GM18861 (cell line): Measurements from ENCODE around the gene VDAC1.
"Not testable (repeated sequence)": the region's sequence is repeated elsewhere in the genome, so short reads cannot be mapped to it uniquely, and the experiment has no call there.

Experiments
- ATAC-seq: cut with Tn5 transposase; IDR thresholded peaks from one replicate; pipeline ENCODE4 v1.9.1; 2021; ENCODE audit not compliant: unreplicated experiment

Gene VDAC1

DNA sequence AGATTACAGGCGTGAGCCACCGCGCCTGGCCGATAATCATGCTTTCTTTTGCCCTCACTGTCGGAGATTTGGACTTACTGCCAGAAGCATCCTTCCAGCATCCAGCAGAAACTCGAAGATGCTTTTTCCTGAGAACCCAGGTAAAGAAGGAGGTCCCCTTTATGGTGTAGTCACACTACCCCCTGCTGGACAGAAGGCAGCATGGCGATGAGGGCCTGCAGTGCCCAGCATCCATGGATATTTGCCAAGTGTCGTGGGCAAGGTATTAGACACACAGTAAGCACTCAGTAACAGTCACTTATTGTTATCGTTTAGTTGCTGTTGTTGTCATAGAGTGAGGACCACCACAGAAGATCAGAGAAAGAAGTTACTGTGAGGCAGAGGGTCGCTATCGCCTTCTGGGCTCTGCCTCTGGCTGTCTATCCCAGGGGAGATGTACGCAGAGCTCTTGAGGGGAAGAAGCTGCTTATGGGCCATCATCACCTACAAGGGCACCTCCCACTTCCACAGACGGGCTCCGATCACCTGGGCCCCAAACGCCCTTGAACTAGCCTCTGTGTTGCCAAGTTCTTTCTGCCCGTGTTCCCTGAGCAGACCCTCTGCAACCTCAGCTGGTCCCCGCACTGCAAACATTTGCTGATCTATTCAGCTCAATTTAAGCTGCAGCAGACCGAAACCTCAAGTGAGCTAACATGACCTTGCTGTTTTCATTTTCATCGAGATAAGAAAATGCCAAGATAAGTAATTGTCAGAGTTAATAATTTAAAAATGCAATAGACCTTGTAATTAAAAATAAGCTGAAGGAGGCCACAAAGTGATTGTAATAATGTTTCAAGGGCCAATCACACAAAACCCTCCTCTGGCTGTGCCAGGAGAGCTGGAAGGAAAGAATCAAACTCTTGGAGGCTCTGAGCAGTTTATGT lies 60.3 kb downstream of the VDAC1 start:
- no peak for ATAC-seq

DNA sequence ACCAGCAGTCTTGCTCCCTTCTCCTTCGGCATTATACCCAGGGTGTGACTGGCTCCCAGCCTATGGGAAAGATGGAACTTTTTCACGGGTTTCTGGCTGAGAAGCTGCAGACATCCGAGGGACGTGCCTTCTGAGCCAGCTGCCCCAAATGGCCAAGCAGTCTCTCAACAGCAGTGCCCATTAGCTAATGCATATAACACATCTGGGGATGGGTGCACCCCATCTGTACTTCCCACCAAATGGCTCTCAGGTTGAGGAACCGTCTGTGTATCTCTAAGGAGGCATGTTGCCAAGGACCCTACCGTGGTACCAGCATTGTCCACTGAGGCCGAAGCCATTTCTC lies 61.3 kb downstream of the VDAC1 start:
- ATAC-seq: no peak

DNA sequence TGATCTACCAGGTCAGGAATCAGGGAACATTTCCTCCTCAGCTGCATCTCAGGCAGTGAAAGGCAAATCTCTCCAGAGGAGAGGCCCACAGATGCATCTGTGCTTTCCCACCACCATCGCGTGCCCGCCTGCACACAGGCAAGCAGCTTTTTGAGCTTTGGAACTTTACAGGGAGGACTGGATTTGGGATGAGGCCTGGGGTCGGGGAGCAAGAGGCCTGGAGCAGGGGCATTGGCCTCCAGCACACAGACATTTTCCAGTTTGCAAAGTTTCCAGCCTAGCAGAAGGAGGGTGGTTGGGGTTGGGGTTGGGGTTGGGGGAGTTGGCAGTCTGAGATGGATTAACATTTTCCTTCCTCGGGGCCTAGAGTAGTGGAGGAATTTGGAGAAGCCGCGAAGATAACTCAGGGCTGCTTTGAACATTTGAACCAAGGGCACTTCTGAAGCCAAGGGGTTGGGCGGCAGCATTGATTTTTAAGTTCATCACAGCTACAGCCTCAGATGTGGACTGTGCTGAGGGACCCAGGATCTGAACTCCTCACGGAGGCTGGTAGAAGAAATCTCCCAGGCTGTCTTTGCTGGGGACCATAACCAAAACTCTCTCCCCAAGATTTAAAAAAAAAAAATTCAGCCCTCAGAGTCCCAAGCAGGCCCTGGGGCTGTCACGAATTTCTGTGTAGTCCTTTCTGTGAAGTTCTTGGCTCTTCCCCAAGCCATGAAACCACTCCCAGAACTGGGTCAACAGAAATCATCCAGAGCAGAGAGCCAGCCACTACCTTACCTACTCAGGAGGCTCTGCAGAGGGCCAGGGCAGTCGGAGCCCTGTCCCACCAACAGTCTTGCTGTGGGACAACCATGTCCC lies 61.9 kb downstream of the VDAC1 start:
- no peak for ATAC-seq

DNA sequence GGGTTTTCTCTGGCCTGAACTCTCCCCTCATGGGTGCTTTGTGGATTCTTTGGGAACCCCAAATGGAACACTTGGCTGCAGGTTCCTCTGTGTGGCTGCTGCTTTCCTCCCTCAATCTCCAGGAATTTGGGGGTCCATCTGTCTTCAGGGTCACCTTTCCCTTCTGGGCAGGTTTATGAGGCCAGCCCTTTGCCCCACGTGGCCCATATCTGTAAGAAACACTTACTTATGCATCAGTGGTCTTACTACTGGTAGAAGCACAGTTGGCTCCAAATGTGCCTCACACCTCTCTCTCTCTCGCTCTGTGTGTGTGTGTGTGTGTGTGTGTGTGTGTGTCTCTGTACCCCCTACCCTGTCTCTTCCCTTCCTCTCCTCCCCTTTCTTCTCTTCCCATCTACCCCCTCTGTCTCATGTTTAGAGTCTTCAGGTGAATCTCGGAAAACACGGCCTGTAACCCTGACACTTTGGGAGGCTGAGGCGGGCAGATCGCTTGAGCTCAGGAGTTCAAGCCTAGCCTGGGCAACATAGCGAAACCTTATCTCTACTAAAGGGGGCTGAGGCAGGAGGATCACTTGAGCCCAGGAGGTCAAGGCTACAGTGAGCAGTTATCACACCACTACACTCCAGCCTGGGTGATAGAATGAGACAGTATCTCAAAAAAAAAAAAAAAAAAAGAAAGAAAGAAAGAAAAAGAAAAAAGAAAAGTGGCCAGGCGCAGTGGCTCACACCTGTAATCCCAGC lies 63.1 kb downstream of the VDAC1 start:
- ATAC-seq: no peak

DNA sequence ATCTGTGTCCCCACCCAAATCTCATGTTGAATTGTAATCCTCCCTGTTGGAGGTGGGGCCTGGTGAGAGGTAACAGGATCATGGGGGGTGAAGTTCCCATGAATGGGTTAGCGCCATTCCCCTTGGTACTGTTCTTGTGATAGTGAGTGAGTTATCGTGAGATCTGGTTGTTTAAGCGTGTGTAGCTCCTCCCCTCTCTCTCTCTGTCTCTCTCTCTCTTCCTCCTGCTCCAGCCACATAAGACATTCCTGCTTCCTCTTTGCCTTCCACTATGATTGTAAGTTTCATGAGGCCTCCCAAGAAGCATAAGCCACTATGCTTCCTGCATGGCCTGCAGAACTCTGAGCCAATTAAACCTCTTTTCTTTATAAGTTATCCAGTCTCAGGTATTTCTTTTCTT lies 65.1 kb downstream of the VDAC1 start:
- no peak for ATAC-seq

DNA sequence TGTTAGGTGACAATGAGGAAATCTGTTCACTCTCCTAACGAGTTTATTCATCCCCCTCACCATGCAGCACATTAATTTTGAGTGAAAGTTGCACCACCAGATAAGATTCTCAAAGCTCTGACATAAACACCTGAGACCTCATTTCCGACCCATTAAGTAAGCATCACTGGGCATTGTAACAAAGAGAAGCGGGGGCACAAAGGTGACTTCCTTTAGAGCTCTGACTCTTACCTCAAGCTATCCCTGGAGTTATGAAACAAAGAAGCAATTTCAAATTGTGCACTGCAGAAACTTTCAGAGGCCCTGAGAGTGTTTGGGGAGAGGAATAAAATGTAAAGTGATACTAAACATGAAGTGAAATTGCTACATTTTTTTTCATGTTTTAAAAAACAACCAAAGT lies 65.8 kb downstream of the VDAC1 start:
- peak; percentile 31 for ATAC-seq

DNA sequence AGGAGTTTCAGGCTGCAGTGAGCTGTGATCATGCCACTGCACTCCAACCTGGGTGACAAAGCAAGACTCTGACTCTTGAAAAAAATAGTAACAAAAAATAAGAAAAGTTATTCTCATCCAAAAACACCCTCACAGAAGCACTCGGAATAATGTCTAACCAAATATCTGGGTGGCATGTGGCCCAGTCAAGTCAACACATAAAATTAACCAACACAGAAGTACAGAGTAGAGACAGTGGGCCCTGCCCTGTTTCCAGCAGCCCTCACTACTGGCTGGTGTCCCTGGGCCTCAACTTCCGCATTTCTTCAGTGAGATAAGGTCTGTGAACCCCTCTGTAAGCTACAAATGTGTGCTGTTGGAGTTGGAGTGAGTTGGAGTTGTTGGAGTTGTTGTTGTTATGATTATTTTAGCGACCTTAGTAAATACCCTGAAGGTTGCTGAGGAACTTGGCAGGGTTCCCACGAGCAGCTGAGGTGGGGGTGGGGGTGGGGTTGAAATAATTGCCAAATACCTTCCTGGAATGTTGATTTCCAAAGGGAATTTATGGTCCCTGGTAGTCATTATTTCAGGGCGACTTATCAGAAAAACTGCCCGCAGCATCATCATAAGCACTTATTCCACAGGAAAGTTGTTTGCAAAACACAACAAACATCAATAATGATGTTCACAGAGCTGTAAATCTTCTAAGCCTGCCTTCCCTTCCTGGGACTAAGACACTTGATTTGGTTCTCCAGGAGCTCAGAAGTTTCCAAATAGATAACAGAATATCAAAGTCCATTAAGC lies 66.5 kb downstream of the VDAC1 start:
- no peak for ATAC-seq

DNA sequence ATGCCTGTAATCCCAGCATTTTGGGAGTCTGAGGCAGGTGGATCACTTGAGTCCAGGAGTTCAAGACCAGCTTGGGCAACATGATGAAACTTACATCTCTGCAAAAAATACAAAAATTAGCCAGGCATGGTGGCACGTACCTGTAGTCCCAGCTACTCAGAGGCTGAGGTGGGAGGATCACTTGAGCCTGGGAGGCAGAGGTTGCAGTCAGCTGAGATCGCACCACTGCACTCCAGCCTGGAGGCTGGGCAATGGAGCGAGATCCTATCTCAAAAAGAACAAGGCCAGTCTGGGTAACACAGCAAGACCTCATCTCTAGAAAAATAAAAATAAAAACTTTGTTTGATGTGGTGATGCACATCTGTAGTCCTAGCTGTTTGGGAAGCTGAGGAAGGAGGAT lies 67.1 kb downstream of the VDAC1 start:
- not testable (repeated sequence) for ATAC-seq

DNA sequence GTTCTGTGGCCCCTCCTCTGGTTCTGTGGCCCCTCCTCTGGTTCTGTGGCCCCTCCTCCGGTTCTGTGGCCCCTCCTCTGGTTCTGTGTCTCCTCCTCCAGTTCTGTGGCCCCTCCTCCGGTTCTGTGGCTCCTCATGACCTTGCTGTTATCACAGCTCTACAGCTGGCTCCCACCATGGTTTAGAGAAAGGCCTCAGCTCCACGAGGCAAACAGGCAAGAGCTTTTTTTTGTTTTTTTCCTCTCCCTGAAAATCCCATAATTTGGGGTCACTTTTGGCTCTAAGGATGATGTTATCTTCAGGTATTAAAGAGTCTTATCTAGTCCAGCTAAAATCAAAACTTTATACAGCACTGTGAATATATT lies 68.1 kb downstream of the VDAC1 start:
- no peak for ATAC-seq

DNA sequence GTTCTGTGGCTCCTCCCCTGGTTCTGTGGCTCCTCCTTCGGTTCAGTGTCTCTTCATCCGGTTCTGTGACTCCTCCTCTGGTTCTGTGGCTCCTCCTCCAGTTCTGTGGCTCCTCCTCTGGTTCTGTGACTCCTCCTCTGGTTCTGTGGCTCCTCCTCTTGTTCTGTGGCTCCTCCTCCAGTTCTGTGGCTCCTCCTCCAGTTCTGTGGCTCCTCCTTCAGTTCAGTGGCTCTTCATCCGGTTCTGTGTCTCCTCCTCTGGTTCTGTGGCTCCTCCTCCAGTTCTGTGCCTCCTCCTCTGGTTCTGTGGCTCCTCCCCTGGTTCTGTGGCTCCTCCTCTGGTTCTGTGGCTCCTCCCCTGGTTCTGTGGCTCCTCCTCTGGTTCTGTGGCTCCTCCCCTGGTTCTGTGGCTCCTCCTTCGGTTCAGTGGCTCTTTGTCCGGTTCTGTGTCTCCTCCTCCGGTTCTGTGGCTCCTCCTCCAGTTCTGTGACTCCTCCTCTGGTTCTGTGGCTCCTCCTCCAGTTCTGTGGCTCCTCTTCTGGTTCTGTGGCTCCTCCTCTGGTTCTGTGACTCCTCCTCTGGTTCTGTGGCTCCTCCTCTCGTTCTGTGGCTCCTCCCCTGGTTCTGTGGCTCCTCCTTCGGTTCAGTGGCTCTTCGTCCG lies 68.7 kb downstream of the VDAC1 start:
- not testable (repeated sequence) for ATAC-seq

DNA sequence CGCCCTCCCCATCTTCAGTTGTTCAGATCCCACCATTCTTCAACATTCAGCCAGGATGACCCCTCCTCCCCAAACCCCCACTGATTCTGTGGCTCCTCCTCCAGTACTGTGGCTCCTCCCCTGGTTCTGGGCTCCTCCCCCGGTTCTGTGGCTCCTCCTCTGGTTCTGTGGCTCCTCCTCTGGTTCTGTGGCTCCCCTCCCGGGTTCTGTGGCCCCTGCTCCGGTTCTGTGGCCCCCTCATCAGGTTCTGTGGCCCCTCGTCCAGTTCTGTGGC lies 69.2 kb downstream of the VDAC1 start:
- ATAC-seq: no peak

DNA sequence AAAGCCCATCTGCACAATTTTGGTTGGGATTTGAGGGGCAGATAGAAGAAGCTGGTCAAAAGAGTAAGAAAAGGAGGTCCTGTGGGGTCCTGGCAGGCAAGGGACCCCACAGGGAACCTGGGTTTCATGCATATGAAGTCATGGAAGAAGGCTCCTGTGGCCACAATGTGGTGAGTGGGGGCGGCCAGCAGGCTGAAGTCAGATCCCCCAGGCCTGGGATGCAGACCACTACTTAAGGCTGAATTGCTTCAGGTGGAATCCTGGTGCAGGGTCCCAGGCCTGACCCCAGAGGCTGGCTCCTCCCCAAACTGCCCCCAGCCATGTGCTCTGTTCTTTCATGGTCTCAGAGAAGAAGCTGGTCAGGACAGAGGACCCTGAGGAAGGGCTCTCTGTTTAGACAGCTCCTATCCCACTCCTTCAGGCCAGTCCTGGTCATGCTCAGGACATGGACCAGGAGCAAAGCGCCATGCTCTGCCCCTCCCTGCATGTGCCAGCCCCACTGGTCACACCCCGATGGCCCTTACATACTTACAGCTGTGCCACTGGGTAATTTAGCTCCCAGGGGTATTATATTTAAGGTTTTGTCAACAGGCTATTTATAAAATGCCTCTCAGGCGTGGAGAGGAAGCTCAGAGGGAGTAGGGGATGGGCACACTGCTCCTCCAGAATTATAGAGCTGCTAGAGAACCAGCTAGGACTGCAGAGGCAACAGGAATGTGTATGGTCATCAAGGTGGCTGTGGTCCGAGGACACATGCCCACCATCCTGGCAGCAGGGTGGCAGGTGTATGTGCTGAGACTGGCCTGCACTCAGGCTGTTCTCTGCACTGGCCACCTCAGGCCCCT lies 69.7 kb downstream of the VDAC1 start:
- ATAC-seq: peak; percentile 60

DNA sequence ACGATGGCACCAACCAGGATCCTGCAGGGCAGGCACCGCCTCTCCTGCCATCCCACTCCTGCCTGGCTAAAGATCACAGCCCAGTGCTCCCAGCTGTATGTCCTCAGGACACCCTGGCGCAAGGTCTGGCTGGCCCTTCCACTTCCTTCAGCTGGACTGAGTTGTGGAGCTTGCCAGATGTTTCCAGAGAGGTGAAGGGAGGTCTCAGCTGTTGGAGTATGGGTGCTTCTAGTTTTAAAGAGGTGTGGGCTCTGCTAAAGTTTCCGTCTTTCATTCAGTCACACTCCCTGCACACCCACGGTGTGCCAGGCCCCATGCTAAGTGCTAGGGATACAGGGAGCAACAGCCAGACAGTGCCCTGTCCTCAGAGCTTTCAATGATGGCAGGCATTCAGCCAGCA lies 70.5 kb downstream of the VDAC1 start:
- no peak for ATAC-seq

DNA sequence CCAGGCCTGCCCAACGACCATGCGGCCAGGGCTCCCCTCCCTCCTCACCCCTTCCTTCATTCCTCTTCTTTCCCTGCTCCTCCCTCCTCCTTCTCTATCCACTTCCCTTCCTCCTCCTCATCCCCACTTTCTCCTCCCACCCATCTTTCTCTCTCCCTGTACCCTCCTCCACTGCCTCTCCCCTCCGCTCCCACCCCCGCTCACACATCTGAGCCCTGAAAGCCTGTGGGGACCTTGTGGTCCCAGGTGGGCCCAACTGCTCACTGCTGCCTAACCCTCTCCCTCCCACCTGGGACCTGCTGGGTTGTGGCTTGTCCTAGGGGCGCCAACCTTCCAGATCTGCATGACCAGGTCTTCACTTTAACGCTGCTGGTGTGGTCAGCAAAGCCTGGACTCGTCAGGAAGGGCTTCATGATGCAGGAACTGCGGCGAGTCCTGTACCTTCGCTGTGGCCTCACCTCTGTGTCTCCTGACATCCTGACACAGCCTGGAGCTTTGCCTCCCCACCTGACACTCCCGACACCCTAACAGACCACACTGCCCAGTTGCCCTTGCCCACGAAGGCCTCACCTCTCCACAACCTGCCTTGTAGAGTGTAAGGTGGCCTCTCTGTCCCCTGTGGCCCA lies 71.0 kb downstream of the VDAC1 start:
- ATAC-seq: no peak

DNA sequence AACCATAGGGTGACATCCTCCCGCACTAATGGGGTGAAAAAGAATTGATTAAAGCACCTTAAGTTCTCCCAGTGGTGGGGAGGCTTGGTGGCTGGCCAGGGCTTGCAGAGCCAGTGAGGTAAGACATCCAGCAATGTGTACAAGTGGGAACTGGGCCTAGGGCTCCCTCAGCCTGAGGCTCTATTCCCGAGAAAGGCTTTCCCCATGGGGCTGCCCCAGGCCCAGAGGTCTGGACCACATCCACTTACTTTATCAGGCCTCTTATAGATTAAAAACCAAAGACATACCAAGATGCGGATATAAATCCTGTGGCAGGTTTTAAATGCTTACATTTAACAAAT lies 71.6 kb downstream of the VDAC1 start:
- ATAC-seq: no peak

DNA sequence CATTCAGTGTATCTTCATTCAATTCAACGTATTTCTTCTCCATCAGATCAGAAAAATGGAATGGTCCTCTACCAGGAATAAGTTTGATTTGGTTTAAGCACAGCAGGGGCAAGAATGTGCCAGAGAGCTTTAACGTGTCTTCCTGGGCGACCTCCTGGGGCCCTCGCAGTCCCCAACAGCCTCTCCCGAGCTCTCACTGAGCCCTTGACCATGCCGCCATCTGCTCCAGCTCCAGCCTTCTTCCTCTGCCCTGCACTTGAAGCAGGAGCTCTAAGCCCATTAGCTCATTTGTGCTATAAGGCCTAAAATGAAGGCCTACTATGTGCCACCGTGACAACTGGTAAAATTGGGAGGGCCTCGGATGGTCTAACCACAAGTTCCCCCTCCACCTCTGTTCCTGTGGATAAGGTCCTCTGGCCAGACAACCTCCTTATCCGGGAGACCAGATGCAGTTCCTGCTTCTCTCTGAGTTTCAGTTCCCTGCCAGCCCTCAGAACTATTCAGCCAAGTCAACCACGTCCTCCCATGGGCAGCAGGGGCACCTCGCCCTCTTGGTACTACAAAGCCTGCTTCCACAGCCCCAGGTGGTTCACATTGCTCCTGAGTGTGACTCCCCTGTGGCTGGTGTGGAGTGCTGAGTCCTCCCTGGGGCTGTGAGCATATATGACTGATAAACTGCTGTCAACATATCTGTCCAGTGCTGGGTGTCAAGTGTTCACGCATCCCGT lies 72.2 kb downstream of the VDAC1 start:
- no peak for ATAC-seq

DNA sequence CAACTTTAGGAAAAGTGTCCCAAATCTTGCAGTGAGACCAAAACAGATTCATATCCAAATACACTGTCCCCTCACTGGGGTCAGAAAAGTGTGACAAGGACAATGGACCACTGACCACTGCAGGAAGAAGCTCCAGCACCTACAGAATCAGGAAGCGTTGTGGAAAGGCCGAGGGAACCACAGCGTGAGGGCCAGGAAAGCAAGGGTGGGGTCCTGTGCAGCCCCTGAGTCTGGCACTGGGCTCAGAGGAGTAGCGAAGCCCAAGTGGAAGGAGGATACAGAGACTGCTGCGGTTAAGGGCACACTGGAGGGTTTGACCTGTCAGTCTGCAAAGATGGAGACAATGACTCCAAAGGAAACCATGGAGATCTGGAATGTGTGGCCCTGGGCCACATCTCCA lies 73.2 kb downstream of the VDAC1 start:
- no peak for ATAC-seq

DNA sequence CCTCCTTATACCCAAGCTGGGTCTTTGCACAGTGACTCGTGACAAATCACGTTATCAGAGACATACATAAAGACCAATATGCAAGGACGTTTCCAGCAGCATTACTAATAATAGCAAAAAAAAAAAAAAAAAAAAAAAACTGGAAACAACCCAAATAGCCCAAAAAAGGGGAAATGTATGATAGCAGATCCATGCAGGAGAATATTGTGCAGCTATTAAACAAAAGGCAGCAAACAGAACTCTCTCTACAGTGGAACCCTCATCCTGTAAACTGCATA lies 74.0 kb downstream of the VDAC1 start:
- ATAC-seq: no peak
